Ramos (cell line): ENCODE results near the gene TMEM25.
"Not testable (repeated sequence)": the region's sequence is repeated elsewhere in the genome, so short reads cannot be mapped to it uniquely, and the experiment has no call there.

Experiments used
- in situ Hi-C: fragments of 300-500 bp; cut with MboI; formaldehyde crosslinking; loops from one replicate; pipeline ENCODE4 v1.14.3; 2022; ENCODE audit warnings: low sequenced_read_pairs; ENCODE audit not compliant: unreplicated experiment

The TMEM25 gene

GRCh38 chr11:118574636-118575035 lies 43.6 kb downstream of the TMEM25 start:
- in situ Hi-C loops = no loop called here

DNA sequence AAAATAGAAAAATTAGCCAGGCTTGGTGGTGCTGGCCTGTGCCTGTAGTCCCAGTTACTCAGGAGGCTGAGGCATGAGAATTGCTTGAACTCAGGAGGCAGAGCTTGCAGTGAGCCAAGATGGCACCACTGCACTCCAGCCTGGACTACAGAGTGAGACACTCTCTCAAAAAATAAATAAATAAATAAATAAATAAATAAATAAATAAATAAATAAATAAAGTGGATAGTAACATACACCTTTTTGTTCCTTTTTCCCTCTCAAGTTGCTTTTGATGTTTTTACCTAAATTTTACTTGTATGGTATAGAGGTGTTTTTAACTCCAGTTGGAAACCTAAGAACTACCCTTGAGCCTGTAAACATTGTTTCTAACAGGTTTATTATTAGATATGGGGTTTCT lies 47.0 kb downstream of the TMEM25 start:
- in situ Hi-C loops = not testable (repeated sequence)

GRCh38 chr11:118581057-118581456 lies 50.1 kb downstream of the TMEM25 start:
- in situ Hi-C loops = no loop called here
